OCI-LY1 (cell line): ENCODE measurements around the gene RNU1-2.
"Not testable (repeated sequence)": the region's sequence is repeated elsewhere in the genome, so short reads cannot be mapped to it uniquely, and the experiment has no call there.

ENCODE experiments used
- EZH2 ChIP-seq: fragments of 200-600 bp; sonication (generic), shearing (Covaris generic); IDR thresholded peaks from 2 replicates; pipeline ENCODE4 v1.8.0; 2017; ENCODE audit warnings: borderline replicate concordance, mixed run types, mild to moderate bottlenecking, antibody characterized with exemption, low read length, moderate library complexity, mixed read lengths
- TF ChIP-seq, protein P1 (sequence below): fragments of 200-600 bp; sonication (generic), shearing (Covaris generic); IDR thresholded peaks from 2 replicates; pipeline ENCODE4 v1.5.1; 2017; ENCODE audit warnings: mild to moderate bottlenecking, antibody characterized with exemption, low read length, moderate library complexity, mixed read lengths

DNA sequence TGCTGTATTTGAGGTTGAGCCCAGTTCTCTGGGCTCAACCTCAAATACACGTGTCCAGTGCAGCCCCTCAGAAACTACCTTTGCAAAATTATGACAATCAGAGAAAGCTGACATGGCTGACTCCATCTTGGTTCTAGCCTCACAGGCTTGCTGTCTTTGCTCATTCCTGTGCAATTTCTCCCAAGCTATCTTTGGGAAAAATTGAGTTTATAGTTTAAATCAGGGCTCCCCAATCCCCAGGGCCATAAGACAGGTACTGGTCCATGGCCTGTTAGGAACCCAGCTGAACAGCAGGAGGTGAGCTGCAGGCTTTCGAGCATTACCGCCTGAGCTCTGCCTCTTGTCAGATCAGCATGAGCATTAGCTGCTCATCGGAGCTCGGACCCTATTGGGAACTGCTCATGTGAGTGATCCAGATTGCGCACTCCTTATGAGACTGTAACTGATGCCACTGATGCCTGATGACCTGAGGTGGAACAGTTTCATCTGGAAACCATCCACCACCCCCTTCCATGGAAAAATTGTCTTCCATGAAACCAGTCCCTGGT lies 2.7 kb upstream of the RNU1-2 start:
- TF ChIP-seq, protein P1, sequence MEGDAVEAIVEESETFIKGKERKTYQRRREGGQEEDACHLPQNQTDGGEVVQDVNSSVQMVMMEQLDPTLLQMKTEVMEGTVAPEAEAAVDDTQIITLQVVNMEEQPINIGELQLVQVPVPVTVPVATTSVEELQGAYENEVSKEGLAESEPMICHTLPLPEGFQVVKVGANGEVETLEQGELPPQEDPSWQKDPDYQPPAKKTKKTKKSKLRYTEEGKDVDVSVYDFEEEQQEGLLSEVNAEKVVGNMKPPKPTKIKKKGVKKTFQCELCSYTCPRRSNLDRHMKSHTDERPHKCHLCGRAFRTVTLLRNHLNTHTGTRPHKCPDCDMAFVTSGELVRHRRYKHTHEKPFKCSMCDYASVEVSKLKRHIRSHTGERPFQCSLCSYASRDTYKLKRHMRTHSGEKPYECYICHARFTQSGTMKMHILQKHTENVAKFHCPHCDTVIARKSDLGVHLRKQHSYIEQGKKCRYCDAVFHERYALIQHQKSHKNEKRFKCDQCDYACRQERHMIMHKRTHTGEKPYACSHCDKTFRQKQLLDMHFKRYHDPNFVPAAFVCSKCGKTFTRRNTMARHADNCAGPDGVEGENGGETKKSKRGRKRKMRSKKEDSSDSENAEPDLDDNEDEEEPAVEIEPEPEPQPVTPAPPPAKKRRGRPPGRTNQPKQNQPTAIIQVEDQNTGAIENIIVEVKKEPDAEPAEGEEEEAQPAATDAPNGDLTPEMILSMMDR, result not testable (repeated sequence)
- not testable (repeated sequence) for TF ChIP-seq EZH2
